IPS-15b (cell line): Measurements from ENCODE around the gene CELF4.
A peak's percentile ranks its signal among the peaks of the same experiment; 100 is the strongest.

Source experiments
- H3K27me3 ChIP-seq: one replicate; pipeline ENCODE4 v1.6.1; 2013; ENCODE audit warnings: low read length; ENCODE audit not compliant: control insufficient read depth, insufficient read depth
- H3K36me3 ChIP-seq: one replicate; pipeline ENCODE4 v1.6.1; 2013; ENCODE audit warnings: low read length; ENCODE audit not compliant: control insufficient read depth, insufficient read depth
- H3K4me1 ChIP-seq: one replicate; pipeline ENCODE4 v1.6.1; 2013; ENCODE audit warnings: mild to moderate bottlenecking, low read length; ENCODE audit not compliant: control insufficient read depth, insufficient read depth
- H3K4me3 ChIP-seq: one replicate; pipeline ENCODE4 v1.5.1; 2013; ENCODE audit warnings: low read depth, low read length
- H3K9ac ChIP-seq: one replicate; pipeline ENCODE4 v1.6.1; 2013; ENCODE audit warnings: low read depth, mild to moderate bottlenecking, low read length
- H3K9me3 ChIP-seq: one replicate; pipeline ENCODE4 v1.6.1; 2013; ENCODE audit warnings: mild to moderate bottlenecking, low read length; ENCODE audit not compliant: control insufficient read depth, insufficient read depth

The CELF4 gene

GRCh38 chr18:37570336-37570930 lies 4.8 kb upstream of the CELF4 start:
- Histone ChIP-seq H3K4me1 (peaks cover 7% of the 10 kb centered on the region), H3K4me3 (no peak overlapping the region), H3K9me3 (no peaks in the 10 kb centered on the region), H3K9ac (no peak overlapping the region), H3K27me3 (peaks cover 63% of the 10 kb centered on the region), H3K36me3 (no peaks in the 10 kb centered on the region)

- peaks cover 73% of the 10 kb centered on the region for H3K27me3 ChIP-seq
- no peak overlapping the region for H3K9ac ChIP-seq
- H3K4me1 ChIP-seq, result peaks cover 7% of the 10 kb centered on the region
- H3K36me3 ChIP-seq, result no peaks in the 10 kb centered on the region
- no peak overlapping the region for H3K4me3 ChIP-seq
- H3K9me3 ChIP-seq, result no peaks in the 10 kb centered on the region
Measured at GRCh38 chr18:37568671-37569070, 3.1 kb upstream of the CELF4 start.

GRCh38 chr18:37567994-37568359 lies 2.4 kb upstream of the CELF4 start:
- no peak overlapping the region for H3K9ac ChIP-seq
- H3K4me3 ChIP-seq, result peak overlapping the region; percentile 47

GRCh38 chr18:37567061-37567993 lies 1.7 kb upstream of the CELF4 start:
- H3K4me3 ChIP-seq, result peak overlapping the region; percentile 47
- no peaks in the 10 kb centered on the region for H3K36me3 ChIP-seq
- H3K27me3 ChIP-seq, result peaks cover 86% of the 10 kb centered on the region
- H3K4me1 ChIP-seq, result peaks cover 7% of the 10 kb centered on the region
- H3K9ac ChIP-seq, result no peak overlapping the region
- H3K9me3 ChIP-seq, result no peaks in the 10 kb centered on the region

More at GRCh38 chr18:37567994-37568359, 2.4 kb upstream of the CELF4 start:
- Histone ChIP-seq H3K27me3 (peaks cover 79% of the 10 kb centered on the region), H3K4me1 (peaks cover 7% of the 10 kb centered on the region), H3K9me3 (no peaks in the 10 kb centered on the region), H3K36me3 (no peaks in the 10 kb centered on the region)

GRCh38 chr18:37566479-37567060 lies 972 bp upstream of the CELF4 start:
- peaks cover 3% of the 10 kb centered on the region for H3K4me1 ChIP-seq
- H3K36me3 ChIP-seq, result no peaks in the 10 kb centered on the region
- H3K4me3 ChIP-seq, result peak overlapping the region; percentile 47
- H3K9ac ChIP-seq, result no peak overlapping the region
- H3K27me3 ChIP-seq, result peaks cover 87% of the 10 kb centered on the region
- H3K9me3 ChIP-seq, result no peaks in the 10 kb centered on the region

- no peaks in the 10 kb centered on the region for H3K4me1 ChIP-seq
- no peaks in the 10 kb centered on the region for H3K9me3 ChIP-seq
- peak overlapping the region; percentile 86 for H3K4me3 ChIP-seq
- peaks cover 87% of the 10 kb centered on the region for H3K27me3 ChIP-seq
- no peak overlapping the region for H3K9ac ChIP-seq
- no peaks in the 10 kb centered on the region for H3K36me3 ChIP-seq
Measured at GRCh38 chr18:37565977-37566478, 430 bp upstream of the CELF4 start.

GRCh38 chr18:37564711-37565100 lies 892 bp downstream of the CELF4 start:
- Histone ChIP-seq H3K36me3 (no peaks in the 10 kb centered on the region), H3K27me3 (peaks cover 79% of the 10 kb centered on the region), H3K4me3 (peak overlapping the region; percentile 86), H3K9me3 (no peaks in the 10 kb centered on the region), H3K9ac (no peak overlapping the region), H3K4me1 (peaks cover 3% of the 10 kb centered on the region)

GRCh38 chr18:37563931-37564392 lies 1.6 kb downstream of the CELF4 start:
- Histone ChIP-seq H3K4me1 (peaks cover 3% of the 10 kb centered on the region), H3K9me3 (no peaks in the 10 kb centered on the region), H3K36me3 (no peaks in the 10 kb centered on the region), H3K9ac (no peak overlapping the region), H3K4me3 (no peak overlapping the region), H3K27me3 (peaks cover 79% of the 10 kb centered on the region)

- H3K4me3 ChIP-seq, result no peak overlapping the region
- no peaks in the 10 kb centered on the region for H3K36me3 ChIP-seq
- H3K9me3 ChIP-seq, result no peaks in the 10 kb centered on the region
- peaks cover 3% of the 10 kb centered on the region for H3K4me1 ChIP-seq
- H3K27me3 ChIP-seq, result peaks cover 70% of the 10 kb centered on the region
- H3K9ac ChIP-seq, result no peak overlapping the region
Measured at GRCh38 chr18:37561986-37562385, 3.6 kb downstream of the CELF4 start.

- Histone ChIP-seq H3K36me3 (no peaks in the 10 kb centered on the region), H3K9me3 (no peaks in the 10 kb centered on the region), H3K9ac (no peak overlapping the region), H3K4me1 (peaks cover 3% of the 10 kb centered on the region), H3K4me3 (no peak overlapping the region), H3K27me3 (peaks cover 81% of the 10 kb centered on the region)
Measured at GRCh38 chr18:37560003-37560402, 5.6 kb downstream of the CELF4 start.

- H3K36me3 ChIP-seq, result no peaks in the 10 kb centered on the region
- H3K4me3 ChIP-seq, result no peak overlapping the region
- H3K9ac ChIP-seq, result no peak overlapping the region
- peaks cover 79% of the 10 kb centered on the region for H3K27me3 ChIP-seq
- peaks cover 8% of the 10 kb centered on the region for H3K4me1 ChIP-seq
- H3K9me3 ChIP-seq, result no peaks in the 10 kb centered on the region
Measured at GRCh38 chr18:37559194-37559593, 6.4 kb downstream of the CELF4 start.
